Lower leg skin (tissue), 3 donors: ENCODE data around the gene PRKCQ.

ENCODE experiments used
- POLR2A ChIP-seq, 2 donors: fragments of 450-650 bp; IDR thresholded peaks; one replicate each; pipeline ENCODE4 v1.6.1; 2016 to 2017; ENCODE audit warnings: antibody characterized with exemption in 2 of 2, mild to moderate bottlenecking in 1 of 2, moderate library complexity in 1 of 2
- TF ChIP-seq, protein P1 (sequence below), 3 donors: fragments of 450-650 bp; IDR thresholded peaks; one replicate each; pipeline ENCODE4 v1.5.1; 2016; ENCODE audit warnings: antibody characterized with exemption in 3 of 3, mild to moderate bottlenecking in 3 of 3, moderate library complexity in 2 of 3

DNA sequence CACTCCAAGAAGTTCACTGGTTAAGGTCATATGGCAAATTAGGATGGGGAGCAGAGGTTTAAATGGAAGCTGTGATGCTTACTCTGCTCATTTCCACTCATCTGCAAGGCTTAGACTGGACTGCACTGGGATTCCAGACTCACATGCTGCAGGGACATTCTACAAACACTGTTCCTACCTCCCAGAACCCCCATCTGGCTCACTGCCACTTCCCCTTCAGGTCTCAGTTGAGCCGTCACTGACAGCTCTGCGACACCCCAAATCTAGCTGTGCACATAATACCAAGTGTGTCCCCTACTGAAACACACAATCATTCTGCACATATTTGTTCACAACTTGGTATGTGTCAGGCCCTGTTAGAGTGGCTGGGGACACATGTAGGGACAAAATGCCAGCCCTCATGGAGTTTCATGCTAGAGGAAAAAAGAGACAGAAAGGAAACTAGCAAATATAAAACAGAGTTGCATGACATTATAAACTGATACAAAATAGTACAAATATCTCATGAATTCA, 5.4 kb downstream of the PRKCQ start:
- TF ChIP-seq, protein P1, sequence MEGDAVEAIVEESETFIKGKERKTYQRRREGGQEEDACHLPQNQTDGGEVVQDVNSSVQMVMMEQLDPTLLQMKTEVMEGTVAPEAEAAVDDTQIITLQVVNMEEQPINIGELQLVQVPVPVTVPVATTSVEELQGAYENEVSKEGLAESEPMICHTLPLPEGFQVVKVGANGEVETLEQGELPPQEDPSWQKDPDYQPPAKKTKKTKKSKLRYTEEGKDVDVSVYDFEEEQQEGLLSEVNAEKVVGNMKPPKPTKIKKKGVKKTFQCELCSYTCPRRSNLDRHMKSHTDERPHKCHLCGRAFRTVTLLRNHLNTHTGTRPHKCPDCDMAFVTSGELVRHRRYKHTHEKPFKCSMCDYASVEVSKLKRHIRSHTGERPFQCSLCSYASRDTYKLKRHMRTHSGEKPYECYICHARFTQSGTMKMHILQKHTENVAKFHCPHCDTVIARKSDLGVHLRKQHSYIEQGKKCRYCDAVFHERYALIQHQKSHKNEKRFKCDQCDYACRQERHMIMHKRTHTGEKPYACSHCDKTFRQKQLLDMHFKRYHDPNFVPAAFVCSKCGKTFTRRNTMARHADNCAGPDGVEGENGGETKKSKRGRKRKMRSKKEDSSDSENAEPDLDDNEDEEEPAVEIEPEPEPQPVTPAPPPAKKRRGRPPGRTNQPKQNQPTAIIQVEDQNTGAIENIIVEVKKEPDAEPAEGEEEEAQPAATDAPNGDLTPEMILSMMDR (IDR thresholded peaks at IDR 0.05) = no peak
- TF ChIP-seq POLR2A (IDR thresholded peaks at IDR 0.05) = no peak
